Inferior parietal cortex (tissue), 1 donor: Measurements from ENCODE around the gene TMED10.

ENCODE experiments used
- DNase-seq: peaks from one replicate; pipeline ENCODE4 v3.0.0-alpha.2; 2016; ENCODE audit errors: extremely low spot score

TMED10 gene

GRCh38 chr14:75158843-75159614 is 17.4 kb downstream of the TMED10 start:
- no peak for DNase-seq

- no peak for DNase-seq
Observed at GRCh38 chr14:75156901-75157300, 19.5 kb downstream of the TMED10 start.

- no peak for DNase-seq
Observed at GRCh38 chr14:75156111-75156510, 20.3 kb downstream of the TMED10 start.

- DNase-seq, result no peak
Observed at GRCh38 chr14:75155169-75155568, 21.2 kb downstream of the TMED10 start.

GRCh38 chr14:75153295-75153694 is 23.1 kb downstream of the TMED10 start:
- no peak for DNase-seq

GRCh38 chr14:75151851-75152250 is 24.6 kb downstream of the TMED10 start:
- DNase-seq, result no peak

- DNase-seq, result peak; percentile 55
Observed at GRCh38 chr14:75150637-75151036, 25.8 kb downstream of the TMED10 start.

- DNase-seq, result no peak
Observed at GRCh38 chr14:75150150-75150549, 26.3 kb downstream of the TMED10 start.

GRCh38 chr14:75147423-75148071 is 28.9 kb downstream of the TMED10 start:
- DNase-seq, result peak; percentile 82

- DNase-seq, result no peak
Observed at GRCh38 chr14:75144944-75145343, 31.5 kb downstream of the TMED10 start.

GRCh38 chr14:75143761-75144527 is 32.5 kb downstream of the TMED10 start:
- no peak for DNase-seq

- DNase-seq, result no peak
Observed at GRCh38 chr14:75142494-75142893, 33.9 kb downstream of the TMED10 start.

- no peak for DNase-seq
Observed at GRCh38 chr14:75141967-75142366, 34.4 kb downstream of the TMED10 start.

- DNase-seq, result no peak
Observed at GRCh38 chr14:75141062-75141461, 35.4 kb downstream of the TMED10 start.

- no peak for DNase-seq
Observed at GRCh38 chr14:75140620-75141019, 35.8 kb downstream of the TMED10 start.

GRCh38 chr14:75139185-75139584 is 37.2 kb downstream of the TMED10 start:
- DNase-seq, result no peak

GRCh38 chr14:75138492-75138891 is 37.9 kb downstream of the TMED10 start:
- DNase-seq, result no peak

GRCh38 chr14:75134644-75135043 is 41.8 kb downstream of the TMED10 start:
- no peak for DNase-seq

GRCh38 chr14:75133597-75133996 is 42.8 kb downstream of the TMED10 start:
- no peak for DNase-seq

GRCh38 chr14:75132382-75133086 is 43.9 kb downstream of the TMED10 start:
- DNase-seq, result peak; percentile 95

GRCh38 chr14:75128596-75128990 is 47.8 kb downstream of the TMED10 start:
- no peak for DNase-seq
